ENCODE results near the gene CNTRL.
A peak's percentile ranks its signal among the peaks of the same experiment; 100 is the strongest.
"Not testable (repeated sequence)": the region's sequence is repeated elsewhere in the genome, so short reads cannot be mapped to it uniquely, and the experiment has no call there.

CNTRL gene

DNA sequence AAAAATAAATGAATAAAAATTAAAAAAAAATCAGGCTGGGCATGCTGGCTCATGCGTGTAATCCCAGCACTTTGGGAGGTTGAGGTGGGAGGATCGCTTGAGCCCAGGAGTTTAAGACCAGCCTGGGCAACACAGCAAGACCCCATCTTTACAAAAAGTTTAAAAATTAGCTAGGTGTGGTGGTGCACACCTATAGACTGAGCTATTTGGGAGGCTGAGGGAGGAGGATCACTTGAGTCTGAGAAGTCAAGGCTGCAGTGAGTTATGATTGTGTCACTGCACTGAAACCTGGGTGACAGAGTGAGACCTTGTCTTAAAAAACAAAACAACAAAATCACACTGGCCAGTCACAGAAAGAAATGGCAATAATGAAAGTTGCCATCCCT is 3.4 kb upstream of the CNTRL start:
- no peak for DNase-seq (ENCODE audit: low spot score)

DNA sequence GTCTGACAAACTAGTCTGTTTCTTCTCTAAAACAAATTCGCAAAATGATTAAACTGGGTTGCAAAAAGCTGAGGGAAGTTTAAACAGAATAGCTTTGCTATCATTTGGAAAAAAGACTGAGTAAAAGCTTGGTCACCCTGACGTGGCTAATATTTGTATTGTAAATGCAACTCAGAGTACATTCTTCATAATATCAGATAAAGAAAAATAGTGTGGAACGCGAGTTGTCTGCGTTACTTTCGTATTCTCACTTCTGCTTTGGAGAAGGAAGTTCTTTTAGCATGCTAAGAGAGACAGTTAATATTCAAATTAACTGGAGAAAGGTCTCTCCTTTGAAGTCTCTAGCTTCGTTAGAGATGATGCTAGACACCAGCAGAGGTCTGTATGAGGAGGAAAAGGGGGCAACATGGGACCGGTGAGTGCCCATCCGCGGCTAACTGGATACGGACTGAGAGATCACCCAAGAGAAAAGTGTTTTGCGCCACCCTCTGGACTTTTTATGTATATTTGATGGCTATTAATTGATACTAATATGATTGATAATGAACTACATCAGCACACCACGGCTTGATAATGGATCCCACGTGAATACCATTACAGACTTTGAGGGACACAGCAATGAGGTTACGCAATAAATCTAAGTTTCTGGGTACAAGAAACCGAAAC is 2.9 kb upstream of the CNTRL start:
- no peak for DNase-seq (ENCODE audit: low spot score)

DNA sequence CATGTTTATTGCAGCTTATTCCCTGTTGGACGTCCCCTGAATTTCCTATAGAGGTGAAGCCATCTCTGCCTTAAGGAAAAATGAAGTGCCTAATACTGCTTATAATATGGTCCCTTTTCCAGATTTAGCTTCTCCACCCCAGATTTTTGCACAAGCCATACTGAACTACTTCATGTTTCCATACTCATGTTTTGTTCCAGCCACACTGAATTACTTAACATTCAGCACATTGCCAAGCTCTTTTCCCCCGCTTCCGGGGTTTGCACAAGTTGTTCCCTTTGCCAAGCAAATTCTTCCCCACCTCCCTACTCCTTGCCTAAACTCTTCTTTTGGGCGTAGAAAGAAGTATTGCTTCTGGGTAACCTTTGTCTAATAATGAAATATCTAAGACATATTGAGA is 1.7 kb upstream of the CNTRL start:
- no peak for DNase-seq (ENCODE audit: low spot score)

DNA sequence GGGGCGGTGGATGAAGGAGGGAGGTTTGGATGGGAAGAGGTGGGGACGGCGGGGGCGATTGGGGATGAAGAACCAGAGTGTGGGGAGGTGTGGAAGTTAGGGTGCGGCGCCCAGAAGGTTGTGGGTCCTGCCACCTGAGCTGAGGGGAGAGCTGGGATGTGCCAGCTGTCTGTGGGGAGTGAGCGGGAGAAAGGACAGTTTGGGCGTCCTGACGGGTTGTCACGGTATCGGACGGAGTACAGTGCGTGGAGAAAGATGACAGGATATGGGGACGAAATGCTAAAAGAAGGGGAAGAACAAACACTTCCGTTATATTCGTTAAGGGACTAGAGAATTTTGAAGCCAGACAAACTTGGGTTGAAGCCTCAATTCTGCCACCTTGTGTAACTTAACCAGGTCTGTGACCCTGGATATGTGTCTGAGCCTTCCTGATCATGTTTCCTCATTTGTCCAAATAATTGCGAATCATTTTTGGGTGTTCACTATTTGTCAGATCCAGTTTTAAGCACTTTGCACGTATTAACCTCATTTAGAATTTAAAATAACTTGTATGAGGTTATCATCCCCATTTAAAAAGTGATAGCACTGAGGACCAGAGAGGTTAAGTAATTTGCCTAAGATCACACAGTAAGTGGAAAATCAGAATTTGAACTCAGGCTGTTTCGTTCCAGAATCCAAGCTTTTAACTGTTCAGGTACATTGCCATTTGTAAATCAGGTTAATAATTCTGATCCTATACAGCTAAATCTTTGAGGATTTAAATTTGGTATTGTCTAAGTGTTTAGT is 689 bp downstream of the CNTRL start:
- peak; percentile 34 for DNase-seq (ENCODE audit: low spot score)

DNA sequence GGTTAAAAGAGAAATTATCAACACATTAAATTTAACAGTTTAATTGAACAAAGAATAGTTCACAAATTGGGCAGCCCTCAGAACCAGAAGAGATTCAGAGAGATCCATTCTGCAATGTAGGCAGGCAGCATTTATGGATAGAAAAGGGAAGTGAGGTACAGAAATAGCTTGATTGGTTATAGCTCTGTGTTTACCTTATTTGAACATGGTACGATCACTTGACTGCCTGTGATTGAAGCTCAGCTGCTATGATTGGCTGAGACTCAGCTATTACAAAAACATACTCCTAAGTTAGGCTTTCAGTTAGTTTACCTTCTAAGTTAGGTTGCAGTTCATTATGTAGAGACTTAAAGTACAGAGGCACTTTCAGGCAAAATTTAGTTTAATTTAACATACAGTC is 7.3 kb downstream of the CNTRL start:
- no peak for DNase-seq (ENCODE audit: low spot score)

DNA sequence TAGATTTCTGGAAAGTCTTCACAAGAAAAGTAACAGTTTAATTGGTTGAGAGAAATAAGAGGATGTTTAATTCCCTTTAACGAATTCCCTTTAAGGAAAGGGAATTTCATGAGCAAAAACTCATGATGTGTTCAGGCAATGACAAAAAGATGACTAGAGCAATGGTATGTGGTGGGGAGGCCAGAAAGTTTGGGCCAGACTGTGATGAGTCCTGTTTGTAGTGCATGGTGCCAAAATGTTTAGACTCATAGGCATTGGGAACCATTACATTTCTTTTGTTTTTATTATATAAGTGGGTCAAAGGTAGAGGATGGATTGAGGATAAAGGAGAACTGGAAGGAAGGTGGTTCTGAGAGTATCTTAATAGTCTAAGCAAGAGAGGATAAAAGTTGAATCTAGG is 10.9 kb downstream of the CNTRL start:
- DNase-seq (ENCODE audit: low spot score), result no peak

DNA sequence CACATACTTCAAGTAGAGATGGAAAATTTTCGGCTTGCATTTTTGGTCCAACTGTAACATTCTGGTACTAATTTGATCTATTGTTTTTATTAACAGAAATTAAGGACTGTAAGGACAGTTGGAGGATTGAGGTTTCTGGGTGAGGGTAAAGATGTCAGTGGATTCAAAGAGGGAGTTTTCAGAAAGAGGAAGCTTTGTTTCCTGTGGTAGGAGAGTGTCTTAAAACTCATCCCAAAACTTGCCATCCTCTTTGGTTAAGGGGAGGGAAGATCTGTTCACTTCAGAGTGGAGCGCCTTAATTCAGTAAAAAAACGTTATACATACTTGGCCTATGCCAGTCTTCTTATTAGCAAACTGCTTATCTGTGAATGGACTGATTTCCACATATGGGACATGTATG is 13.8 kb downstream of the CNTRL start:
- no peak for DNase-seq (ENCODE audit: low spot score)

DNA sequence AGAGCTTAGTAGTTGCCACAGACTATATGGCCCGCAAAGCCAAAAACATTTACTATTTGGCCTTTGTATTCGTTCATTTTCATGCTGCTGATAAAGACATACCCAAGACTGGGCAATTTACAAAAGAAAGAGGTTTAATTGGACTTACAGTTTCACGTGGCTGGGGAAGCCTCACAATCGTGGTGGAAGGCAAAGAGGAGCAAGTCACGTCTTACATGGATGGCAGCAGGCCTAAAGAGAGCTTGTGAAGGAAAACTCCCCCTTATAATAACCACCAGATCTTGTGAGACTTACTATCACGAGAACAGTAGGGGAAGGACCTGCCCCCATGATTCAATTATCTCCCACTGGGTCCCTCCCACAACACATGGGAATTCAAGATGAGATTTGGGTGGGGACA is 16.0 kb downstream of the CNTRL start:
- not testable (repeated sequence) for DNase-seq (ENCODE audit: low spot score)

DNA sequence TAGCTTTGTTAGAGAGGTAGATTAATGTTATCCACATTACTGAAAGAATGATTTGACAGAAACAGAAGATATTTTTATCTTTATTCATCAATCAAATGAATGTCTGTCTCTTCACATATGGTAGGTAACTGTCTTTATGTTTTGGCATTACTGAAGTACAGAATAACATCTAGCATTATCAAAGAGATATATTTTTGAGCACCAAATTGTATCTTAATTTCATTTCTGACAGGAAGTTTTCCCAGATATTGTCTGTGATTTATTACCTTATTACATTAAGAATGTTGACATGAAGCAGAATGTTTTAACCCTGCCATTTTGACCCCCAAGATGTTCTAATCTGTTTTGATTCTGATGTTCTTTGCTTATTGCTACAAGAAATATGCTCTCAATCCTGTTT is 20.3 kb downstream of the CNTRL start:
- no peak for DNase-seq (ENCODE audit: low spot score)

DNA sequence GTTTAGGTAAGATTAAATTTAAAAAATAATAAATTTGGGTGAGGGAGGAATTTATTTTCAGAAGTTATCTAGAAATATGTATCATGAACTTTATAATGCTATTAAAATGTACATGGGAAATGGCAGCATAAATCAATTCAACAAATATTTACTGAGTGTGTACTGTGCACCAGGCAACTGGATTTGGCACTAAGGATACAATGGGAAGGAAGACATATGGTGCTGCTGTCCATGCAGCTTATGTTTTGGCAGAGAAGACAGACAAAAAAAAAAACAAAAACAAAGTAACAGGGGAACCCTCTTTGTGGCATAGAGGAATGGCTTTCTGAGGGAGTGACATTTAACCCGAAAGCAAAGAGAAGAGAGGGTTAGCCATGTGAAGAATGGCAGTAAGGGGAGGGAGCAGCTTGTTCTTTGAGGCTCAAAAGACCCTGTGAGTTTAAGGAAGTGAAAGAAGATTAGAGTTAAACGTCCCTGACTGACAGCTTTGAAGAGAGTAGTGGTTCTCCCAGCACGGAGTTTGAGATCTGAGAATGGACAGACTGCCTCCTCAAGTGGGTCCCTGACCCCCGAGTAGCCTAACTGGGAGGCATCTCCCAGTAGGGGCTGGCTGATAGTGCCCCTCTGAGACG is 23.9 kb downstream of the CNTRL start:
- DNase-seq (ENCODE audit: low spot score), result no peak

DNA sequence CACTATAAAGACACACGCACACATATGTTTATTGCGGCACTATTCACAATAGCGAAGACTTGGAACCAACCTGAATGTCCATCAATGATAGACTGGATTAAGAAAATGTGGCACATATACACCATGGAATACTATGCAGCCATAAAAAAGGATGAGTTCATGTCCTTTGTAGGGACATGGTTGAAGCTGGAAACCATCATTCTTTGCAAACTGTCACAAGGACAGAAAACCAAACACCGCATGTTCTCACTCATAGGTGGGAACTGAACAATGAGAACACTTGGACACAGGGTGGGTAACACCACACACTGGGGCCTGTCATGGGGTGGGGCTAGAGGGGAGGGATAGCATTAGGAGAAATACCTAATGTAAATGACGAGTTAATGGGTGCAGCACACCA is 29.3 kb downstream of the CNTRL start:
- DNase-seq (ENCODE audit: low spot score), result not testable (repeated sequence)

DNA sequence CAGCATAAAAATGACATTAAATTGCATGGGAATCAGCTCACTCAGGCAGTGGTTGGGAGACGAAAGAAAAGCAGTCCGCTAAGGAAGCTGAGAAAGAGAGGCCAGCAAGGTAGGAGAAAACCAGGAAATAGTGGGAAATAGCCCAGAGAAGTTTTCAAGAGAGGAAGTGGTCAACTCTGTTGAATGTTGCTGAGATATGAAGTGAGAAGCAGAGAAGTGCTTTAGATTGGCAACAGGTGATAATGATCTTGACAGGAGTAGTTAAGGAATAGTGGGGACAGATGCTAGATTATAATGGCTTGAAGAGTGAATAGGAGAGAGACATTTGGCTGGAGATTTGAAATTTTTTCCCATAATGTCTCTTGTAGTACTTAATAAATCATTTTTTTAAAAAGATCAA is 30.8 kb downstream of the CNTRL start:
- DNase-seq (ENCODE audit: low spot score), result no peak

DNA sequence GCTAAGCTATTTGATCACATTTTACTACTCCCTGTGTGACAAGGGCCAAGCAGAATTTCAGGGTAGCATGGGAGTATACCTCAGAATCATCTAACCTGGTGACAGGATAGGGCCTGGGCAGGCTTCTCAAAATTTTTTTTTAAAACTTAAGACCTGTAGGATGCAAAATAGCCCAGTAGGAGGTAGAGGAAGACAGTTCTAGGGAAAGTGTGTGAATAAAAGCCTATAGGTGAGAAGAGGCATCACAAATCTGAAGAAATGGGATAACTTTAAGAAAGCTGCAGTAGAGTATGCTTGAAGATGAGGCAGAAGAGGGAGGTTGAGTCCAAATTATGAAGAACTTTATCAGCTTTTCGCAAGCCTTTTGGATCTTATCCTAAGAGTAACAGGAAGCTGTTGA is 32.3 kb downstream of the CNTRL start:
- peak; percentile 10 for DNase-seq (ENCODE audit: low spot score)

DNA sequence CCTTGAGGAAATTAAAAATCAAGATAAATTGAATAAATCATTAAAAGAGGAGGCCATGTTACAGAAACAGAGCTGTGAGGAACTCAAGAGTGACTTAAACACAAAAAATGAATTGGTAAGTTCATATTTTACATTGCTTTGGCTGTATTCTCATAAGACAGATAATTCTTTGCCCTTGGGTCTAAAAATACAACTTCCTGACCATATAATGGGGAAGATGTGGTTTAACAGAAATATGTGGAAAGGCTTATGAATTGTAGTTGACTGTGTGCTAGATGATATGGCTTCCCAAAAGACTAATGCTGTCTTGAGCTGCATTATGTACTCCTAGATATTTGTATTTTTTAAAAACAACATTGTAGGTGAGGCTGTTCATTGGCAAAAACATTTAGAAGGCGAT is 33.1 kb downstream of the CNTRL start:
- no peak for DNase-seq (ENCODE audit: low spot score)

DNA sequence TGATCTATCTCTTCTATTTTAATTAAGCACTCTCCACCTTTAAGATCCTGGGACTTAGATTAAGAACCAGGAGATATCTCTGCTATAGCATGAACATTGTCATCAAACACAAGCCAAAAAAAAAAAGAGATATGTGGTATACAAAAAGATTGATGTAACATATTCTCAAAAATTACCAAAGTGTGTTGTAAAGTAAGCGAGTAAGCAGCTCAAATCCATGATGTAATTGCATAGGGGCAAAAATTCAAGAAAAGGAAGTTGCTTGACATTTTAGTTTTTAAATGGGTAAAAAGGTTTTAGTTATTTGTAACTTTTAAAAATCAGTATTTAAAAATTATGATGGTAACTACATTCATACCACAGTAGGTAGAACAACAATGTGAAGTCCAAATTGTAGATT is 40.7 kb downstream of the CNTRL start:
- no peak for DNase-seq (ENCODE audit: low spot score)

DNA sequence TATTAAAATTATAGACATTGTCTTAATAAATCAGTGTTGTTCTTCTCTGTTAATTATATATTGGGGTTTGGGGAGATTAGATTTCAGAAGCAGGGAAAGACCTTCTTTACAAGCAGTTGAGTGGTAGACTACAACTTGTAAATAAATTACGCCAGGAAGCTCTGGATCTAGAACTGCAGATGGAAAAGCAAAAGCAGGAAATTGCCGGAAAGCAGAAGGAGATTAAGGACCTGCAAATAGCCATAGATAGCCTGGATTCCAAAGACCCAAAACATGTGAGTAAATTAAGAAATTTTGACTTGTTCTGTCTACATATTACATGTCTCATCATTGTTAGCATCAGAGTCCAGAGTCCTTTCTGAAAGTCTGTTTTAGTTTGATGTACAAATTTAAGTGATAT is 43.5 kb downstream of the CNTRL start:
- no peak for DNase-seq (ENCODE audit: low spot score)

DNA sequence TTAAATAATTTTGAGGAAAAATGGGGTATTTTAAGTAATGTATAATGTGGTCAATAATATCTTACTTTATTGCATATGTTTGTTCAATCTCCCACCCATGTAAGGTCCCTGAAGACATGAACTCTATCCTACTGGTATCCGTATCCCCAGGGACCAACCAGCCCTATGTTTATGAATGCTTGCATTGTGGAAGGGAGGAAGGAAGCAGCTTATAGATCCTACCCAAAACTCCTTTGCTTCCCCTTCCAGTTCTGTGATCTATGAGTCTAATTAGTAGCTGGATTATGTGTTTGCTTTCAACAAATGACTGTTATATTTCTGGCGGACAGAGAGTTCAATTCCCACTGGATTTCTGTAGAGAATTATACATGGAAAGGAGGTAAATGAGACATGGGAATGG is 45.6 kb downstream of the CNTRL start:
- DNase-seq (ENCODE audit: low spot score), result no peak

DNA sequence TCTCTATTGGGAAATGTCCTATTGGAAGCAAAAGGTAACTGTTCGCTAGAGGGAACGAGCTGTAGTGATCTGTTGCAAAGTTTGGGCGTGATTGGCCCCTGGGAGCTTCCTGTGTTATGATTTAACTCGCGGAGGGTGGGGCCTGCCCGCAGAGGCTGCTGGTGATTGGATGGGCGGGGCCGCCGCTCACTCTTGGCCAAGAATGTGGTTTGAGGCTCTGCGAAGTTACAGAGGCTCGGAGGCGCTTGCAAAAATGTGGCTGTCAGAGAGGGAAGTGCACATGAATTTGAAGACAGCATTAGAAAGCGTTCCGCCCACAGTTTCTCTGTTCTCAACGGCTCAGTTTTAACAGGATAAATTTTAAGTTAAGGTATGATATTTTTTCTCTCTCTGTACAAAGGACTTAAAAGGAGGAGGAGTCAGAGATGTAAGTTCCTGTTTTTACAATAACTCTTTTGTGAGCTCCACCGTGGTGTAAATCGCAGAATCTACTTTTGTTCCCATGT is 46.9 kb downstream of the CNTRL start:
- DNase-seq (ENCODE audit: low spot score), result peak; percentile 72

DNA sequence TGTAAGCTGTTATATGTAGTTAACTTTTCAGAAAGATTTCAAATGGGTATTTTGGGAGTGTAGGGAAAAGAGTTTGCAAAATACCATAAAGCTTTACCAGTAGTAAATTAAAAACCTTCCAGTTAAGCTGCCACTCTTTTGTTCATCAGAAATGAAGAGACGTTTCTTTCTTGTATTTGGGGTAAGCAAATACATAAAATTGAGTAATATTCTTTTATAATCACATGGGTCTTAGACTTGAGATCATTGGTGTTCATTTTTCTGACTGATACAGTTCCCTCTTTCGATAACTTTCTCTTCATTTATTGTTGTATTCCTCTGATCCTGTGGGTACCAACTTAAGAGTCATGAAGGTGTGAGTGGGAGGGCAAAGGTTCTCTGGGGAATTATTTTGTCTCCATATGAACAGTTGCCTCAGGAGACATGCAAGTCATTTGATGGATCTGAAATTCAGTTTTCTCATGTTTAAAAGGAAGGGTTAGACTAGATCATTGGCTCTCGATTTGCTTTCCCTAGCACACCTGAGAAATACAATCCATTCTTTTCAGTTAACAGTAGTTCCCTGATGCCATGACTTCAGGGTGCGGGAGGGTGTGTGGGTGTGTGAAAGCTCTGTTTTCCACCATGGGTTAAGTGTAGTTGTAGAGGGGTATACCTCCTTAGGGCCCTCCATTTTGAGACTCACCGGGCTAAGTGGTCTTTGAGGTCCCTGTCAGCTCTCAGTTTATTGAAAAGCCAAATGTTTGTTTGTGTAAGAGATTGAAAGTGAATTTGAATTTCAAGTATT is 47.7 kb downstream of the CNTRL start:
- DNase-seq (ENCODE audit: low spot score), result no peak

DNA sequence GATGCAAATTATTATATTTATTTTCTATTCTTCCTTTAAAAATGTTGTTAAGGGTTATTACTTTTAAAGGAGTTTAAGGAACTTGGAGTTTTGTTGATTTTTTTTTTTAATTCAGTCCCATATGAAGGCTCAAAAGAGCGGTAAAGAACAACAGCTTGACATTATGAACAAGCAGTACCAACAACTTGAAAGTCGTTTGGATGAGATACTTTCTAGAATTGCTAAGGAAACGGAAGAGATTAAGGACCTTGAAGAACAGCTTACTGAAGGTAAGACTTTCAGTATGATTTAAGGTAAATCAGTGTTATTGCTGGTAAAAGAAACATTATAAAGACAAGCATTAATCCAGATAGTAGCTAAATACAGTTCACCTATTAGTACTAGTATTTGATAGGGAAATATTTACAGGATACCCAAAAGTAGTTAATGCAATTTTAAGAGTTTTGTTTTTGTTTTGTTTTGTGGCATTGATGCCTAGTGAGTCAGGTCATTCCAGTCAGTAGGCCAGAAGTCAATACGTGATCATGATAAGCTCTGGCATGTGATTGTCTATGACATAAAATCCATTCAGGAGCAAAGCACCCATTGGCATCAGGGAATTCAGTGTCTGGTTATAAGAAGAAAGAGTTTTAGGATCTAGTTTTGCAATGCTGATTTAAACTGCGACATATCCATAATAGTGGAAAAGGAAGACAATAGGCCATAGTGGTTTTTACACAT is 49.2 kb downstream of the CNTRL start:
- no peak for DNase-seq (ENCODE audit: low spot score)

DNA sequence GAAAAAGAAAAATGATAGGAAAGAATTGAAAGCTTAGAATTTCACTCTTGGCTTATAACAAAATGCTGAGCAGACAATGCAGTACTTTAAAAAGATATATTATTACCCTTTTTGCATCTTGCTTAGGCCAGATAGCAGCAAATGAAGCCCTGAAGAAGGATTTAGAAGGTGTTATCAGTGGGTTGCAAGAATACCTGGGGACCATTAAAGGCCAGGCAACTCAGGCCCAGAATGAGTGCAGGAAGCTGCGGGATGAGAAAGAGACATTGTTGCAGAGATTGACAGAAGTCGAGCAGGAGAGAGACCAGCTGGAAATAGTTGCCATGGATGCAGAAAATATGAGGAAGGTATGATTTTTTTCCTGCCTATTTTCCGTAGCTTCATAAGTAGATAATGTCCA is 50.8 kb downstream of the CNTRL start:
- no peak for DNase-seq (ENCODE audit: low spot score)

DNA sequence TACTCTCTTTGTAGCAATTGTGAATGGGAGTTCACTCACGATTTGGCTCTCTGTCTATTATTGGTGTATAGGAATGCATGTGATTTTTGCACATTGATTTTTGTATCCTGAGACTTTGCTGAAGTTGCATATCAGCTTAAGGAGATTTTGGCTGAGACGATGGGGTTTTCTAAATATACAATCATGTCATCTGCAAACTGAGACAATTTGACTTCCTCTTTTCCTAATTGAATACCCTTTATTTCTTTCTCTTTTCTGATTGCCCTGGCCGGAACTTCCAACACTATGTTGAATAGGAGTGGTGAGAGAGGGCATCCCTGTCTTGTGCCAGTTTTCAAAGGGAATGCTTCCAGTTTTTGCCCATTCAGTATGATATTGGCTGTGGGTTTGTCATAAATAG is 54.6 kb downstream of the CNTRL start:
- DNase-seq (ENCODE audit: low spot score), result not testable (repeated sequence)

All from HuH-7 (cell line).